Peyer's patch (tissue), 4 donors: ENCODE results near the gene GNAO1.

Experiments used
- POLR2A ChIP-seq, 2 donors: fragments of 450-650 bp; IDR thresholded peaks; one replicate each; pipeline ENCODE4 v1.5.1; 2017; ENCODE audit warnings: antibody characterized with exemption in 2 of 2, mild to moderate bottlenecking in 2 of 2, moderate library complexity in 2 of 2
- TF ChIP-seq, protein P1 (sequence below), 6 experiments: fragments of 450-650 bp in 4 of 6; fragments of 200-600 bp in 2 of 6; sonication (generic) in 1 of 6; IDR thresholded peaks; one replicate each; pipeline ENCODE4 v1.5.1; 2017 to 2019; ENCODE audit warnings: antibody characterized with exemption in 6 of 6, mild to moderate bottlenecking in 3 of 6, moderate library complexity in 1 of 6

DNA sequence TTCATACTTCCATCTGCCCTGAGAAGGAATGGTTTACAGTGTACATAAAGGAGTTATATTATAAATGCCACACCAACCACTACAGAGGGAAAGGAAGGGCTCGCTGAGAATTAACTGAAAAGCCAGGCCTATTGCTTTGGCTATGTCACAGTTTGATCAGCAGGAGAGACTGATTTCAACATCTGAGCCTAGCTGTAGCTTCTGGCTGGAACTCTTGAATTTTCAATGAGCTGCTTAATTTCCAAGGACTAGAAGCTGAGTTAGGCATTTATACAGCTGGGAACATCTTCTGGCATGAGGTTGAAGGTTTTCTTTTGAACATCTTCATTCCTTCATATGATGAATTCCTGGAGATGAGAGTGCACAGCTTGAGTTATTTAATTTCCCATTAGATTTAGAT lies 47.6 kb upstream of the GNAO1 start:
- TF ChIP-seq, protein P1, sequence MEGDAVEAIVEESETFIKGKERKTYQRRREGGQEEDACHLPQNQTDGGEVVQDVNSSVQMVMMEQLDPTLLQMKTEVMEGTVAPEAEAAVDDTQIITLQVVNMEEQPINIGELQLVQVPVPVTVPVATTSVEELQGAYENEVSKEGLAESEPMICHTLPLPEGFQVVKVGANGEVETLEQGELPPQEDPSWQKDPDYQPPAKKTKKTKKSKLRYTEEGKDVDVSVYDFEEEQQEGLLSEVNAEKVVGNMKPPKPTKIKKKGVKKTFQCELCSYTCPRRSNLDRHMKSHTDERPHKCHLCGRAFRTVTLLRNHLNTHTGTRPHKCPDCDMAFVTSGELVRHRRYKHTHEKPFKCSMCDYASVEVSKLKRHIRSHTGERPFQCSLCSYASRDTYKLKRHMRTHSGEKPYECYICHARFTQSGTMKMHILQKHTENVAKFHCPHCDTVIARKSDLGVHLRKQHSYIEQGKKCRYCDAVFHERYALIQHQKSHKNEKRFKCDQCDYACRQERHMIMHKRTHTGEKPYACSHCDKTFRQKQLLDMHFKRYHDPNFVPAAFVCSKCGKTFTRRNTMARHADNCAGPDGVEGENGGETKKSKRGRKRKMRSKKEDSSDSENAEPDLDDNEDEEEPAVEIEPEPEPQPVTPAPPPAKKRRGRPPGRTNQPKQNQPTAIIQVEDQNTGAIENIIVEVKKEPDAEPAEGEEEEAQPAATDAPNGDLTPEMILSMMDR (IDR thresholded peaks at IDR 0.05) = no peak
- no peak for TF ChIP-seq POLR2A (IDR thresholded peaks at IDR 0.05)
